Measurements from ENCODE around the gene GOLGA1. TPM values are rescaled to one million over a fixed set of nuclear protein-coding genes. Genes with fewer than 3 reads are reported as not detected.
"Not testable (repeated sequence)": the region's sequence is repeated elsewhere in the genome, so short reads cannot be mapped to it uniquely, and the experiment has no call there.

Gene GOLGA1
- polyA plus RNA-seq, 1 donor, result 19.0 TPM

DNA sequence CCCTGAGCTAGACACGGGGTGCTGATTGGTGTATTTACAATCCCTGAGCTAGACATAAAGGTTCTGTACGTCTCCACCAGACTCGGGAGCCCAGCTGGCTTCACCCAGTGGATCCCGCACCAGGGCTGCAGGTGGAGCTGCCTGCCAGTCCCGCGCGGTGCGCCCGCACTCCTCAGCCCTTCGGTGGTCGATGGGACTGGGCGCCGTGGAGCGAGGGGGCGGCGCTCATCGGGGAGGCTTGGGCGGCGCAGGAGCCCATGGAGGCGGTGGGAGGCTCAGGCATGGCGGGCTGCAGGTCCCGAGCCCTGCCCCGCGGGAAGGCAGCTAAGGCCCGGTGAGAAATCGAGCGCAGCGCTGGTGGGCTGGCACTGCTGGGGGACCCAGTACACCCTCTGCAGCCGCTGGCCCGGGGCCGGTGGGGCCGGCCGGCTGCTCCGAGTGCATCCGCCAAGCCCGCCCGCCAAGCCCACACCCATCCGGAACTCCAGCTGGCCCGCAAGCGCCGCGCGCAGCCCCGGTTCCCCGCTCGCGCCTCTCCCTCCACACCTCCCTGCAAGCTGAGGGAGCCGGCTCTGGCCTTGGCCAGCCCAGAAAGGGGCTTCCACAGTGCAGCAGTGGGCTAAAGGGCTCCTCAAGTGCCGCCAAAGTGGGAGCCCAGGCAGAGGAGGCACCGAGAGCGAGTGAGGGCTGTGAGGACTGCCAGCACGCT is 102.2 kb downstream of the GOLGA1 start:
- DNase-seq, result not testable (repeated sequence)

- not testable (repeated sequence) for DNase-seq
Observed at GRCh38 chr9:124838132-124838531, 102.8 kb downstream of the GOLGA1 start.

DNA sequence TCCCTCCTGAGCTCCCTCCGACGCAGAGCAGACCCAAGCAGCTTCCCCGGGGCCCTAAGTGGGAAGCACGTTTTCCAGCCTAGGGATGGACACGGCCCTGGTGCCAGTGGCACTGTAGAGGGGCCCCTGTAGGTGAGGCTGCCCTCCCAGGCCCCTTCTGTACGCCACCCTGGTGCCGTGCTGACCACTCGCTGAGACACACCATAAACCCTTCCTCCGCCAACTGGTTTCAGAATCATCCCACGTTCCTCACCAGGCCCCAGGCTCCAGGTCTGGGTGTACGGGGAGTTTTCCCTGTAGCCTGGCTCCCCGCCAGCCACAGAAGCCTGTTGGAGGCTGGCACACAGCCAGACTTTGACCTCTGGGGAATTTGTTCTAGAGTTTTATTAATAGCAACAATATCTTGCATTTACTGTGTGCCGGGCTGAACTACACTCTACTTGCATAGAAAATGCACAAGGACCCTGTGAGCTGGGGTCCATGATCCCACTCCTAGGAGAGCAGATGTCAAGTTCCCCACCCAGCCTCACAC is 105.8 kb downstream of the GOLGA1 start:
- peak; percentile 57 for DNase-seq

DNA sequence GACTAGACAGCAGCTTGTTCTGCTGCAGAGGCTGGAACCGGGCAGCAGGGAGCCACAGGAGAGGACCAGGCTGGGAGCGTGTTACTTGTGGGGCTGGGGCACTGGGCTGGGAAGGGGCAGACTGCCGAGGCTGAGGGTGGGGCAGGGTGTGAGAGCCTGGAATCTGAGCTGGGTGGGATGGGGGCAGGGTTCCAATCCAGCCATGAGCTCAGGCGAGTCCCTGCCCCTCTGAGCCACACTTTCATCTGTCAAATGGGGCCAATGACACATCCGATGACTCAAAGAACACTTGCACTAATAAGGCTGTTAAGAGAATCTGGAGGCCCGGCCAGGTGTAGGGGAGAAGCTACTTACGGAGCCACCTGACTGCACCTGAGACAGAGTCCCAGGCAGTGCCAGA is 106.3 kb downstream of the GOLGA1 start:
- DNase-seq, result no peak

- DNase-seq, result no peak
Observed at GRCh38 chr9:124831642-124832364, 109.1 kb downstream of the GOLGA1 start.

DNA sequence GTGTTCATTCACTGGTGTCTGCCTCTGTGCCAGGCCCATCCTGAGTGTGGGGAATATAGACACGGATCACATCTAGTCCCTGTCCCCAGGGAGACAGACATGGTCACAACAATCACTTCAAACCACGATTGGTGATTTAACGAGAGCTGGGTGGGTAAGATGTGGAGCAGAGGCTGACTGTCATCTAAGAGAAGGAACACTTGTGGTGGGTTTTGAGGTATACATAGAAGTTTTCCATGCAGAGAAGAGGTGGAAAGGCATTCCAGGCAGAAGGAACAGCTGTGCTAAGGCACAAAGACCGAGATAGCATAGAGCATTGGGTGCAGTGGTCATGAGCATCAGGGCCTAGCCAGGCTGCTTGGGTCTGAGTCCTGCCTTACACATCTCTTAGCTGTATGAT is 110.3 kb downstream of the GOLGA1 start:
- DNase-seq, result no peak

DNA sequence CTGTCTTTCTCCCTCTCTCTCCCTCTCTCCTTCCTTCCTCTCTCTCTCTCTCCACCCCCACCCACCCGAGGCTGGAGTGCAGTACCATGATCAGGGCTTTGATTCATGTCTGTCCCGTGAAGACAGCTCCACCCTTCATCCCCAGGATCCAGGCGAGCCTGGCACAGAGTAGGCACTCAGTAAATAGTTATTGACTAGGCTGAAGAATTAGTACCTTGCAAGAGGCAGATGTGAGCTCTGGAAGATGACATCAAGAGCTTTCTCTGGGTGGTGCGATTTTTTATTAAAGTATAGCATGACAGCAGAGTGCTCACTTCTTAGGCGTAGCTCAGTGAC is 111.6 kb downstream of the GOLGA1 start:
- no peak for DNase-seq

- no peak for DNase-seq
Observed at GRCh38 chr9:124828489-124829333, 112.2 kb downstream of the GOLGA1 start.

Other genes starting within 250 kb of the GOLGA1 start
- gene NR6A1, start 169.8 kb downstream of the GOLGA1 start, polyA plus RNA-seq (ENCODE audit: insufficient read length), result 1.7 TPM
- gene OLFML2A, start 163.9 kb downstream of the GOLGA1 start, polyA plus RNA-seq (ENCODE audit: insufficient read length), result 18.7 TPM
- 0.22 TPM for gene WDR38, start 87.6 kb downstream of the GOLGA1 start, polyA plus RNA-seq (ENCODE audit: insufficient read length)
- 656 TPM for gene RPL35, start 79.1 kb downstream of the GOLGA1 start, polyA plus RNA-seq (ENCODE audit: insufficient read length)
- gene ARPC5L, start 79.0 kb downstream of the GOLGA1 start, polyA plus RNA-seq (ENCODE audit: insufficient read length), result 38.5 TPM
- gene SCAI, start 202.4 kb upstream of the GOLGA1 start, polyA plus RNA-seq (ENCODE audit: insufficient read length), result 17.1 TPM
- gene PPP6C, start 248.7 kb upstream of the GOLGA1 start, polyA plus RNA-seq (ENCODE audit: insufficient read length), result 61.9 TPM